ENCODE results near the gene KCNIP3. TPM values are rescaled to one million over a fixed set of nuclear protein-coding genes. Genes with fewer than 3 reads are reported as not detected.

KCNIP3 gene
- total and polyA plus RNA-seq, 9 of the 15 experiments (the other 6 are each of a cell fraction or from before 2014, with no cell fraction given) = 0.04 TPM; not detected in 8

DNA sequence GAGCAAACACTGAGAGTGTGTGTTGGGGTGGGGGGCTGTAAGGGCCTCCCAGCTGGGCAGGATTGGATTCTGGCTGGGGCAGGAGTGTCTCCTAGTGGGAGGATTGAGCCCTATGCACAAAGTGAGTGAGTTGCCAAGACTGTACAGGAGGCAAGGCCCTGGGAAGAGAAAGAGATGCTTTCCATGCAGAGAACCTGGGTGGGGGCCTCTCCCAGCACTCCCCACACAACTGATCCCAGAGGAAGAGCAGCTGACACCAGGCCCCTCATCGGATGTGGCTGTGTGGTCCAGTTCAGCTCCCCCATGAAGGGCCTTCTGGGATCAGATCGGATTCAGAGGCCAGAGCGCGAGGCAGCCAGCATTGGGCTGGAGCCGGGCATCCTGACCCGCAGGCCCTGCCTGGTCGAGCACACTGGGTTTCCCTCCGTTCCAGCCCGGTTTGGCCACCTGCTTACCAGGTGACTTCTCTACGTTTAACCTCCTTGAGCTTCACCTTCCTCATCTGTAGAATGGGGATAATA is 56.0 kb downstream of the KCNIP3 start:
- Histone ChIP-seq H2AFZ (ENCODE audit: low read depth, low read length) (no peak overlapping the region), H3K36me3 (ENCODE audit: control insufficient read depth, insufficient read depth, low read length) (no peaks in the 10 kb centered on the region), H4K20me1 (replicated peaks; ENCODE audit: control insufficient read depth, insufficient read depth, low read length) (peaks cover 7% of the 10 kb centered on the region), H3K79me2 (ENCODE audit: control insufficient read depth, insufficient read depth, low read length) (no peaks in the 10 kb centered on the region), H3K4me3 (no peak overlapping the region), H3K9me3 (replicated peaks; ENCODE audit: control insufficient read depth, insufficient read depth, low read depth, low read length) (no peaks in the 10 kb centered on the region), H3K27ac (ENCODE audit: extremely low read depth, low read depth, low read length) (no peak overlapping the region), H3K4me2 (ENCODE audit: insufficient read depth, low read length) (no peak overlapping the region), H3K27me3 (ENCODE audit: control insufficient read depth in 2 of 2, insufficient read depth in 2 of 2, low read length in 2 of 2) (peaks cover 4 to 70% of the 10 kb centered on the region in 2 experiments; a peak in 3 of 5 replicates), H3K9me1 (ENCODE audit: control insufficient read depth, insufficient read depth, low read length) (no peaks in the 10 kb centered on the region), H3K9ac (ENCODE audit: insufficient read depth in 1 of 2, low read depth in 2 of 2, low read length in 2 of 2) (no peak overlapping the region), H3K4me1 (replicated peaks in 1 of 2; ENCODE audit: control insufficient read depth in 2 of 2, insufficient read depth in 2 of 2, low read length in 2 of 2) (no peaks in the 10 kb centered on the region)
- ATAC-seq (no peak), FAIRE-seq (no peak), DNase-seq (ENCODE audit: extremely low read depth in 1 of 4, low spot score in 3 of 4) (no peak)
- 13% methylated on average over 10 of the region's 10 CpGs for WGBS (ENCODE audit: insufficient coverage, low coverage, missing lambda C conversion rate)
- no TSS peak for BruUV-seq (replicated peaks)
- in situ Hi-C loops (cut with MboI) = no loop called here
- TF ChIP-seq ZNF586 (CRISPR knock-in tag; conservative IDR thresholded peaks at IDR 0.05) (no peak), RAD51 (IDR thresholded peaks at IDR 0.05; ENCODE audit: borderline replicate concordance, low read depth) (no peak), GTF2A2 (tag; IDR thresholded peaks at IDR 0.05) (no peak), RFX5 (IDR thresholded peaks at IDR 0.05; ENCODE audit: low read depth, low read length) (no peak), SRSF7 (optimal IDR thresholded peaks at IDR 0.05; ENCODE audit: low read depth, low read length) (no peak), TAF7 (tag; IDR thresholded peaks at IDR 0.05) (no peak), KAT7 (CRISPR knock-in tag; IDR thresholded peaks at IDR 0.05; ENCODE audit: borderline replicate concordance) (no peak), CCNT2 (IDR thresholded peaks at IDR 0.05; ENCODE audit: borderline replicate concordance, extremely low read depth, insufficient read length, low read depth, low read length) (no peak)
- TF ChIP-seq, protein P1, sequence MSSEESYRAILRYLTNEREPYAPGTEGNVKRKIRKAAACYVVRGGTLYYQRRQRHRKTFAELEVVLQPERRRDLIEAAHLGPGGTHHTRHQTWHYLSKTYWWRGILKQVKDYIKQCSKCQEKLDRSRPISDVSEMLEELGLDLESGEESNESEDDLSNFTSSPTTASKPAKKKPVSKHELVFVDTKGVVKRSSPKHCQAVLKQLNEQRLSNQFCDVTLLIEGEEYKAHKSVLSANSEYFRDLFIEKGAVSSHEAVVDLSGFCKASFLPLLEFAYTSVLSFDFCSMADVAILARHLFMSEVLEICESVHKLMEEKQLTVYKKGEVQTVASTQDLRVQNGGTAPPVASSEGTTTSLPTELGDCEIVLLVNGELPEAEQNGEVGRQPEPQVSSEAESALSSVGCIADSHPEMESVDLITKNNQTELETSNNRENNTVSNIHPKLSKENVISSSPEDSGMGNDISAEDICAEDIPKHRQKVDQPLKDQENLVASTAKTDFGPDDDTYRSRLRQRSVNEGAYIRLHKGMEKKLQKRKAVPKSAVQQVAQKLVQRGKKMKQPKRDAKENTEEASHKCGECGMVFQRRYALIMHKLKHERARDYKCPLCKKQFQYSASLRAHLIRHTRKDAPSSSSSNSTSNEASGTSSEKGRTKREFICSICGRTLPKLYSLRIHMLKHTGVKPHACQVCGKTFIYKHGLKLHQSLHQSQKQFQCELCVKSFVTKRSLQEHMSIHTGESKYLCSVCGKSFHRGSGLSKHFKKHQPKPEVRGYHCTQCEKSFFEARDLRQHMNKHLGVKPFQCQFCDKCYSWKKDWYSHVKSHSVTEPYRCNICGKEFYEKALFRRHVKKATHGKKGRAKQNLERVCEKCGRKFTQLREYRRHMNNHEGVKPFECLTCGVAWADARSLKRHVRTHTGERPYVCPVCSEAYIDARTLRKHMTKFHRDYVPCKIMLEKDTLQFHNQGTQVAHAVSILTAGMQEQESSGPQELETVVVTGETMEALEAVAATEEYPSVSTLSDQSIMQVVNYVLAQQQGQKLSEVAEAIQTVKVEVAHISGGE (CRISPR knock-in tag; IDR thresholded peaks at IDR 0.05) = no peak
- CTCF ChIA-PET (ENCODE audit: low intra/inter-chr PET ratio) = no interaction called here
- intact Hi-C loops (cut with micrococcal nuclease) = no loop called here
- POLR2A ChIA-PET = interaction anchor here (0.7 kb wide), 1 partner anchor 50 kb away, joined by 4 read pairs; no protein-coding TSS in a partner anchor

All from K562 (cell line).